AG09319 (cell line): Measurements from ENCODE around the gene TTC21A.

ENCODE experiments used
- DNase-seq: peaks from one replicate; pipeline ENCODE4 v3.0.0-alpha.2; 2010; ENCODE audit warnings: low read depth; ENCODE audit errors: extremely low read depth
- TF ChIP-seq, protein P1 (sequence below): IDR thresholded peaks from 2 replicates; pipeline ENCODE4 v1.5.1; 2011; ENCODE audit warnings: low read depth, mild to moderate bottlenecking, inconsistent platforms, low read length, moderate library complexity

Gene TTC21A

DNA sequence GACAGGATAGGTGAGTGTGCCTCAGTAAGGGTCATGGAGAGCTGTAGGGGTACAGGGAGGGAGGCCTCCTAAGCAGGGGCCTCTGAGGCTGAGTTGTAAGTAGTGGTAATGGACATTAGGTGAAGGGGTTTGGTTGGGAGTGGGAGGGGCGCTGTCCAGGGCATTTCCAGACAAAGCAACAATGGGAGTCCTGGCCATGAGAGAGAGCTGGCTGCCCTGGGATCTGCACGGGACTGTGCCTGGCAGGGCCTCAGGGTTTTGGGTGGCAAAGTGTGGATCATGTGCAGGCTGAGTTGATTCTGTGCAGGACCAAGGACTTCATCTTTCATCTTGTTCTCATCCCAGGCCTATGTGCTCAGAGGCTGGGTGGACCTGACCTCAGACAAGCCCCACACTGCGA is 4.6 kb downstream of the TTC21A start:
- TF ChIP-seq, protein P1, sequence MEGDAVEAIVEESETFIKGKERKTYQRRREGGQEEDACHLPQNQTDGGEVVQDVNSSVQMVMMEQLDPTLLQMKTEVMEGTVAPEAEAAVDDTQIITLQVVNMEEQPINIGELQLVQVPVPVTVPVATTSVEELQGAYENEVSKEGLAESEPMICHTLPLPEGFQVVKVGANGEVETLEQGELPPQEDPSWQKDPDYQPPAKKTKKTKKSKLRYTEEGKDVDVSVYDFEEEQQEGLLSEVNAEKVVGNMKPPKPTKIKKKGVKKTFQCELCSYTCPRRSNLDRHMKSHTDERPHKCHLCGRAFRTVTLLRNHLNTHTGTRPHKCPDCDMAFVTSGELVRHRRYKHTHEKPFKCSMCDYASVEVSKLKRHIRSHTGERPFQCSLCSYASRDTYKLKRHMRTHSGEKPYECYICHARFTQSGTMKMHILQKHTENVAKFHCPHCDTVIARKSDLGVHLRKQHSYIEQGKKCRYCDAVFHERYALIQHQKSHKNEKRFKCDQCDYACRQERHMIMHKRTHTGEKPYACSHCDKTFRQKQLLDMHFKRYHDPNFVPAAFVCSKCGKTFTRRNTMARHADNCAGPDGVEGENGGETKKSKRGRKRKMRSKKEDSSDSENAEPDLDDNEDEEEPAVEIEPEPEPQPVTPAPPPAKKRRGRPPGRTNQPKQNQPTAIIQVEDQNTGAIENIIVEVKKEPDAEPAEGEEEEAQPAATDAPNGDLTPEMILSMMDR = no peak
- no peak for DNase-seq

DNA sequence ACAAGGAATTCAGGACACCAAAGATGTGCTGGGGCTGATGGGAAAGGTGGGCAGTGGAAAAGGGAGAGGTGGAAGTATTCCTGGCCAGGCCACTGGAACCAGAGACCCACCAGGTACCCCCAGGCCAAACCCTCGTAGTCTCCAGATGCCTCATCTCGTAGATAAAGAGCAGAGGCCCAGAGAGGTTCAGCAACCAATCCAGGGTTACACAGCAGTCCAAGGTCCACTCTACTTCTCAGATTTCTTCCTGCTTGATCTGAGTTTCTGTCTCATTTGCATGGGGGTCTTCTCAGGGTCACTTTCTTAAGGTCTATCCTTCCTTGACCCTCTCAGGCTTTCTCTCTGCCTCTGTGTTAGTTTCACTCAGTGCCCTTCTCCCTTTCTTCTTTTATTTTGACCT is 5.1 kb downstream of the TTC21A start:
- TF ChIP-seq, protein P1 = no peak

DNA sequence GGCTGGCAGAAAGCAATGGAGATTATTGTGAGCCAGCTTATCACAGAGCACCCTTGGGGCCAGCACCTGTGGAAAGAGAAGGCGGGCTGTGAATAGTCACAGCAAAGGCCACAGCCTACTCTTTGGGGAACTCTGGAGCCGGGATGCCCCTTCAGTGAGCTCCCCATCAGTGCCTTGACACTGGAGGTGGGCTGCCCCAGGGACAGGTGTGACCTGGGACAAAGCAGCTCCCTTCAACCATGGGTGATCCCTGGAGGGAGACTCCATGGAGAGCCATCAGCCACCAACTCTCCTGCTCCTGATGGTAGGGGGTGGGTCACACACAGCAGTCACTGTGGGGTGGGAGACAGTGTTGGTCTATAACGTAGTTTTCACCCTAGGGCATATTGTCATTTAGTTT is 5.8 kb downstream of the TTC21A start:
- TF ChIP-seq, protein P1 = no peak
- DNase-seq = no peak

More for the DNA sequence above, 5.1 kb downstream of the TTC21A start:
- DNase-seq = no peak

DNA sequence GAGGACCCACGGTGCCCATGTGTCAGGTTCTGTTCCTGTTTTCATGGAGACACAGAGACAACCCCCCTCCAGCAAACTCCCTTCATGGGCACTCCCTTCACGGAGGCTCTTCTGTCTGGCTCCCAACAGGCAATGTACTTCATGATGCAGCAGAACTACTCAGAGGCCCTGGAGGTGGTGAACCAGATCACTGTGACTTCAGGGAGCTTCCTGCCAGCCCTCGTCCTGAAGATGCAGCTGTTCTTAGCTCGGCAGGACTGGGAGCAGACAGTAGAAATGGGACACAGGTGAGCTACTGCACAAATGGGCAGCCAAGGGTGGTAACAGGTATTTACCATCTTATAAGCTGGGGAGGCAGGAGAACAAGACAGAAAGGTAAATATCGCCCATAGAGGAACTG is 7.0 kb downstream of the TTC21A start:
- TF ChIP-seq, protein P1 = no peak

DNA sequence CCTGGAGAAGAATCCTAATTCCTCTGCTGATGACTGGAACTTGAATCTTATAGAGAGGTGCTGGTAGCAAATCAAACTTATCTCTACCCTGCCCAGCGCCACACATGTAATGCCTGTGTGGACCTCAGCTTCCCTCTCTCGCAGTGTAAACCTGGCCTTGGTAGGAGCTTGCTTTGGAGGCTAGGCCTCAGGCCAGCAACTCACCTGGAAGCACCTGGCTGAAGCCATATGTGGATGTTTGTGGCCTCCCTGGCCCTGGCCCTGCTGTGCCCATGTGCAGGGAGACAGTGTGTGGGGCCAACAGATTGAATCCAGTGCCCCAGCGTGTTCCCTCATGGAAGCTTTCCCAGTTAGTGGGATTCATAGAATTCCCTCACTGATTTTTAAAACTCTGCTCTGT is 8.4 kb downstream of the TTC21A start:
- no peak for DNase-seq
- TF ChIP-seq, protein P1 = no peak

More for the DNA sequence above, 7.0 kb downstream of the TTC21A start:
- DNase-seq = no peak

DNA sequence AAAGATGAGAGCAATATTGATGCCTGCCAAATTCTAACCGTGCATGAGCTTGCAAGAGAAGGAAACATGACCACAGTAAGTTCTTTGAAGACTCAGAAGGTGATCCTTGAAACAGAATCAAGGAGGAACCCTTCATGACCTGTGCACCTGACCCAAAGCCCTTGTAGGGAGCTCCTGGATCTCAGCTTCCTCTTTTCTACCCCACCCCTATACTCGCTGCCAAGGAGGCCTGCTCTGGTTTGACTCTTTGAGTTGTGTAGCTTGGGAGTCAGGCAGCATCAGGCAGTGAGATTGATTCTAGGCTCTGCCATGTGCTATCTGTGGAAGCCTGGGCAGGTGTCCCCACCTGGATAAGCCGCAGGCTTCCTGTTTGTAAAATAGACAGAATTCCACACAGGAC is 10.6 kb downstream of the TTC21A start:
- DNase-seq = no peak
- TF ChIP-seq, protein P1 = no peak

DNA sequence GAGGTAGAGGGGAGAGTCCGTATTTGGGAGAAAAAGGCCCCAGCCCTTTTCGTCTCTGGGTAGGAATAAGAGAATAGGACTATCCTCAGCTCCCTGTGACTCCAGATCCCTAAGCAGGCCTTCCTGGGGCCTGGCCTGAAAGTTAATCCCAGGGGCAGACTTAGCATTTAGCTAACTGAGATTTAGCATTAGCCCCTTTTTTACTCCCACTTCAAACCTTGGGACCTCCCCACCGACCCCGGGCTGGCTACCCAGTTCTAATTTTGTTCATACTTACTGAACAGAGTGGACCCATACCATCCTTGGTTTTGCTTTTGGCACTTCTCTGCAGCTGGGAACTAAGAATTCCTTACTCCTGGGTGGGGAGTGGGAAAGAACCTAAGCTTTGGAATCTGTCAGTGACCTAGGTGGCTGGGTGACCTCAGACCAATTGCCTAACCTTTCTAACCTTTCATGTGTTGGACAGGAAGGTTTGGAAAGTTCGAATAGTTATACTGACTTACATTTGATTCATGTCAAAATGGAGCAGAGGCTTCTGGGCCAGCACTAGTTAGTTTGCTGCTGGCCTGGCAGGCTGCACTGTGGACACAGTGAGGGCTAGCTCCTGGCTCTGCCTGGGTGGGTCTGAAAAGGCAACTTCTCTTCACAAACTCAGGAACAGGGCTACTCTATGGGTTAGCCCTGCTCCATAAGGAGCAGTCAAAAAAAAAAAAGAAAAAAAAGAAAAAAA is 11.6 kb downstream of the TTC21A start:
- DNase-seq = no peak
- TF ChIP-seq, protein P1 = no peak
